Loucy (cell line): ENCODE results near the gene NECTIN2.

Experiments used
- EZH2phosphoT487 ChIP-seq: fragments of 200-600 bp; IDR thresholded peaks from 2 replicates; pipeline ENCODE4 v1.6.1; 2018; ENCODE audit warnings: antibody characterized with exemption, mild to moderate bottlenecking, moderate library complexity, borderline replicate concordance
- TF ChIP-seq, protein P1 (sequence below): fragments of 200-600 bp; sonication (generic); conservative IDR thresholded peaks from 2 replicates; pipeline ENCODE4 v1.5.1; 2014; ENCODE audit warnings: mild to moderate bottlenecking, antibody characterized with exemption, low read length

DNA sequence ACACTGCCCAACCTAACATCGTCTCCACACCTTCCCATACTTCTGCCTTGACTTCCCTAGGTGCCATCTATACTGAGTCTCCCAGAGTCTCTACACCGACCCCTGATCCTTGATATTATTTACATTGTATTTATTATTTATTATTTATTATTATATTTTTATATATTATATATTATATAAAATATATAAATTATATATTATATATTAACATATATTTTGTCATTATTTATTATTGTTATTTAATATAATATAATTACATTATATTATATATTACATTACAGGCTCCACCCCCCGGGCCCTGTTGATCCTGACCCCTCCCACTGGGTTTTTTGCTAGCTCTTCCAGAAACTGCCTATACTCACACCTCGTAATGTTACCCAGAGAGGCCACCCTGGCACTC lies 26.6 kb downstream of the NECTIN2 start:
- TF ChIP-seq, protein P1, sequence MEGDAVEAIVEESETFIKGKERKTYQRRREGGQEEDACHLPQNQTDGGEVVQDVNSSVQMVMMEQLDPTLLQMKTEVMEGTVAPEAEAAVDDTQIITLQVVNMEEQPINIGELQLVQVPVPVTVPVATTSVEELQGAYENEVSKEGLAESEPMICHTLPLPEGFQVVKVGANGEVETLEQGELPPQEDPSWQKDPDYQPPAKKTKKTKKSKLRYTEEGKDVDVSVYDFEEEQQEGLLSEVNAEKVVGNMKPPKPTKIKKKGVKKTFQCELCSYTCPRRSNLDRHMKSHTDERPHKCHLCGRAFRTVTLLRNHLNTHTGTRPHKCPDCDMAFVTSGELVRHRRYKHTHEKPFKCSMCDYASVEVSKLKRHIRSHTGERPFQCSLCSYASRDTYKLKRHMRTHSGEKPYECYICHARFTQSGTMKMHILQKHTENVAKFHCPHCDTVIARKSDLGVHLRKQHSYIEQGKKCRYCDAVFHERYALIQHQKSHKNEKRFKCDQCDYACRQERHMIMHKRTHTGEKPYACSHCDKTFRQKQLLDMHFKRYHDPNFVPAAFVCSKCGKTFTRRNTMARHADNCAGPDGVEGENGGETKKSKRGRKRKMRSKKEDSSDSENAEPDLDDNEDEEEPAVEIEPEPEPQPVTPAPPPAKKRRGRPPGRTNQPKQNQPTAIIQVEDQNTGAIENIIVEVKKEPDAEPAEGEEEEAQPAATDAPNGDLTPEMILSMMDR: no peak
- no peak for TF ChIP-seq EZH2phosphoT487
